Suprapubic skin (tissue), 3 donors: ENCODE measurements around the gene ARMH3.

Experiments
- POLR2AphosphoS5 ChIP-seq, 3 donors: sonication (generic); formaldehyde crosslinking; IDR thresholded peaks; one replicate each; pipeline ENCODE4 v1.6.1; 2017; ENCODE audit warnings: antibody characterized with exemption in 3 of 3
- TF ChIP-seq, protein P1 (sequence below), 2 donors: fragments of 200-600 bp in 1 of 2; fragments of 450-650 bp in 1 of 2; sonication (generic) in 1 of 2; IDR thresholded peaks; one replicate each; pipeline ENCODE4 v1.5.1; 2016 to 2019; ENCODE audit warnings: antibody characterized with exemption in 2 of 2, mild to moderate bottlenecking in 1 of 2, moderate library complexity in 1 of 2

DNA sequence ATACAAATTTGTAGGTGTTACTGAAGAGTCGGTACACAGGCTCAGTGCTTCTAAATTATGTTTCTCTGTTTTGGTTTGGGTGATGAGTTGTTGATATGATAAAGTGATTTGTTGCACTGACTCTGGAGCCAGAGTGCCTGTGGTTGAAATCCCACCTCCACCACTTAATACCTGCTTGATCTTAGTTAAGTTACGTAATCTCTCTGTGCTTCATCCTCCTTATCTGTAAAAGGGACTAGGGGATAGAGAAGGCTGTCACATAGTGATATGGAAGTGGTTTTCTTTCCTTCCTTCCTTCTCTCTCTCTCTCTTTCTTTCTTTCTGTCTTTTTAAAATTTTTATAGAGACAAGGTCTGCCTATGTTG is 8.5 kb upstream of the ARMH3 start:
- TF ChIP-seq POLR2AphosphoS5 (IDR thresholded peaks at IDR 0.05), result no peak
- TF ChIP-seq, protein P1, sequence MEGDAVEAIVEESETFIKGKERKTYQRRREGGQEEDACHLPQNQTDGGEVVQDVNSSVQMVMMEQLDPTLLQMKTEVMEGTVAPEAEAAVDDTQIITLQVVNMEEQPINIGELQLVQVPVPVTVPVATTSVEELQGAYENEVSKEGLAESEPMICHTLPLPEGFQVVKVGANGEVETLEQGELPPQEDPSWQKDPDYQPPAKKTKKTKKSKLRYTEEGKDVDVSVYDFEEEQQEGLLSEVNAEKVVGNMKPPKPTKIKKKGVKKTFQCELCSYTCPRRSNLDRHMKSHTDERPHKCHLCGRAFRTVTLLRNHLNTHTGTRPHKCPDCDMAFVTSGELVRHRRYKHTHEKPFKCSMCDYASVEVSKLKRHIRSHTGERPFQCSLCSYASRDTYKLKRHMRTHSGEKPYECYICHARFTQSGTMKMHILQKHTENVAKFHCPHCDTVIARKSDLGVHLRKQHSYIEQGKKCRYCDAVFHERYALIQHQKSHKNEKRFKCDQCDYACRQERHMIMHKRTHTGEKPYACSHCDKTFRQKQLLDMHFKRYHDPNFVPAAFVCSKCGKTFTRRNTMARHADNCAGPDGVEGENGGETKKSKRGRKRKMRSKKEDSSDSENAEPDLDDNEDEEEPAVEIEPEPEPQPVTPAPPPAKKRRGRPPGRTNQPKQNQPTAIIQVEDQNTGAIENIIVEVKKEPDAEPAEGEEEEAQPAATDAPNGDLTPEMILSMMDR (IDR thresholded peaks at IDR 0.05), result no peak
